Measurements from ENCODE around the gene SOX1.

DNA sequence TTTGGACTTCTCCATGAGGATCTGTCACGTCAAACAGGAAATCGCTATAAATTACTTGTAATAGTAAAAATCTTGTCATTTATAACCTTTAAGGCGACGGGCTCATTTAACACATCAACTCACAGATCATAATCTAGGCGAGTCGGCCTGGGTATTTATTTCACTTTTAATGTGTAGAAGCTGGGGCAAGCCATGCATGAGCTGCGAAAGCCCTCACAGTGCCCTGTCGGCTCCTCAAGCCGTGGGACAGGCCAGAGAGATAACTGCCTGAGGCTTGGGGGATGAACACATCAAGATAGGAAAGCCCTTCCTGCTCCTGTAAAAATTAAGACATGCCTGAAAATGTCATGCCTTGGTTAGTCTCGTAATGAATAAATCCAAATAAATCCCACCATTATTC, 30.8 kb downstream of the SOX1 start:
- TF ChIP-seq, protein P1, sequence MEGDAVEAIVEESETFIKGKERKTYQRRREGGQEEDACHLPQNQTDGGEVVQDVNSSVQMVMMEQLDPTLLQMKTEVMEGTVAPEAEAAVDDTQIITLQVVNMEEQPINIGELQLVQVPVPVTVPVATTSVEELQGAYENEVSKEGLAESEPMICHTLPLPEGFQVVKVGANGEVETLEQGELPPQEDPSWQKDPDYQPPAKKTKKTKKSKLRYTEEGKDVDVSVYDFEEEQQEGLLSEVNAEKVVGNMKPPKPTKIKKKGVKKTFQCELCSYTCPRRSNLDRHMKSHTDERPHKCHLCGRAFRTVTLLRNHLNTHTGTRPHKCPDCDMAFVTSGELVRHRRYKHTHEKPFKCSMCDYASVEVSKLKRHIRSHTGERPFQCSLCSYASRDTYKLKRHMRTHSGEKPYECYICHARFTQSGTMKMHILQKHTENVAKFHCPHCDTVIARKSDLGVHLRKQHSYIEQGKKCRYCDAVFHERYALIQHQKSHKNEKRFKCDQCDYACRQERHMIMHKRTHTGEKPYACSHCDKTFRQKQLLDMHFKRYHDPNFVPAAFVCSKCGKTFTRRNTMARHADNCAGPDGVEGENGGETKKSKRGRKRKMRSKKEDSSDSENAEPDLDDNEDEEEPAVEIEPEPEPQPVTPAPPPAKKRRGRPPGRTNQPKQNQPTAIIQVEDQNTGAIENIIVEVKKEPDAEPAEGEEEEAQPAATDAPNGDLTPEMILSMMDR (IDR thresholded peaks at IDR 0.05): no peak
- no peak for TF ChIP-seq EP300 (IDR thresholded peaks at IDR 0.05)

Measured in ovary (tissue), 3 donors.